Activated CD8-positive, alpha-beta memory T cell treated with anti-CD3 and anti-CD28 coated beads, Interleukin-2, amount 50 U/mL, for 24 hours (primary cell): ENCODE measurements around the gene P3H2.
"Not testable (repeated sequence)": the region's sequence is repeated elsewhere in the genome, so short reads cannot be mapped to it uniquely, and the experiment has no call there.

Source experiments
- DNase-seq: peaks from one replicate; pipeline ENCODE4 v3.0.0-alpha.2; 2020; ENCODE audit errors: extremely low read depth

P3H2 gene

GRCh38 chr3:189982321-189982945, 138.3 kb downstream of the P3H2 start:
- no peak for DNase-seq

GRCh38 chr3:189981668-189982067, 139.0 kb downstream of the P3H2 start:
- no peak for DNase-seq

GRCh38 chr3:189978753-189979152, 141.9 kb downstream of the P3H2 start:
- DNase-seq, result no peak

- no peak for DNase-seq
Observed at GRCh38 chr3:189977174-189977573, 143.5 kb downstream of the P3H2 start.

GRCh38 chr3:189975391-189975990, 145.2 kb downstream of the P3H2 start:
- DNase-seq, result no peak

- no peak for DNase-seq
Observed at GRCh38 chr3:189974359-189974758, 146.3 kb downstream of the P3H2 start.

GRCh38 chr3:189967254-189967865, 153.3 kb downstream of the P3H2 start:
- DNase-seq, result no peak

GRCh38 chr3:189966843-189967242, 153.9 kb downstream of the P3H2 start:
- no peak for DNase-seq

- DNase-seq, result no peak
Observed at GRCh38 chr3:189964623-189965332, 155.9 kb downstream of the P3H2 start.

GRCh38 chr3:189962466-189962865, 158.2 kb downstream of the P3H2 start:
- no peak for DNase-seq

GRCh38 chr3:189961522-189962161, 159.1 kb downstream of the P3H2 start:
- DNase-seq, result peak; percentile 52

- DNase-seq, result not testable (repeated sequence)
Observed at GRCh38 chr3:189961086-189961485, 159.6 kb downstream of the P3H2 start.

- no peak for DNase-seq
Observed at GRCh38 chr3:189954733-189955665, 165.7 kb downstream of the P3H2 start.

- no peak for DNase-seq
Observed at GRCh38 chr3:189953551-189953950, 167.1 kb downstream of the P3H2 start.

GRCh38 chr3:189952272-189952671, 168.4 kb downstream of the P3H2 start:
- no peak for DNase-seq

GRCh38 chr3:189950258-189950657, 170.4 kb downstream of the P3H2 start:
- DNase-seq, result no peak

- no peak for DNase-seq
Observed at GRCh38 chr3:189949580-189949979, 171.1 kb downstream of the P3H2 start.

GRCh38 chr3:189948724-189949045, 172.0 kb downstream of the P3H2 start:
- no peak for DNase-seq

- no peak for DNase-seq
Observed at GRCh38 chr3:189947948-189948723, 172.6 kb downstream of the P3H2 start.

- DNase-seq, result no peak
Observed at GRCh38 chr3:189947068-189947467, 173.6 kb downstream of the P3H2 start.
